ENCODE measurements around the gene LRRC37A3. TPM values are rescaled to one million over a fixed set of nuclear protein-coding genes. Genes with fewer than 3 reads are reported as not detected.
A peak's percentile ranks its signal among the peaks of the same experiment; 100 is the strongest.
"Not testable (repeated sequence)": the region's sequence is repeated elsewhere in the genome, so short reads cannot be mapped to it uniquely, and the experiment has no call there.

Gene LRRC37A3
- total RNA-seq, 1 donor from 2014 or later, result 5.6 TPM

DNA sequence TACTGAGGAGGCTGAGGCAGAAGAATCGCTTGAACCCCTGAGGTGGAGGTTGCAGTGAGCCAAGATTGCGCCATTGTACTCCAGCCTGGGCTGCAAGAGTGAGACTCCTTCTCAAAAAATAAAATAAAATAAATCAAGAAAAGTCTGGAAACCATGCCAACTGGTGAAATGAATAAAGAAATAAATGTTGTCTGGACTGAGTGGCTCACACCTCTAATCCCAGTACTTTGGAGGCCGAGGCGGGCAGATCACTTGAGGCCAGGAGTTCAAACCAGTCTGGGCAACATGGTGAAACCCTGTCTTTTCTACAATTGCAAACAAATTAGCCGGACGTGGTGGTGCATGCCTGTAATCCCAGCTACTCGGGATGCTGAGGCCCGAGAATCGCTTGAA lies 744 bp upstream of the LRRC37A3 start:
- Mint-ChIP-seq H3K36me3 (peaks cover 2% of the 10 kb centered on the region), H3K27me3 (ENCODE audit: insufficient read depth, low read depth) (peaks cover 3% of the 10 kb centered on the region), H3K9me3 (no peaks in the 10 kb centered on the region), H3K27ac (peak overlapping the region; percentile 97), H3K4me1 (peaks cover 6% of the 10 kb centered on the region), H3K4me3 (peak overlapping the region; percentile 92)
- Histone ChIP-seq H3K9me3 (ENCODE audit: low read depth) (no peaks in the 10 kb centered on the region), H3K4me3 (peak overlapping the region; percentile 60), H4K20me1 (ENCODE audit: low read depth) (no peaks in the 10 kb centered on the region), H3K79me2 (ENCODE audit: low read depth) (peaks cover 6% of the 10 kb centered on the region), H3K36me3 (no peaks in the 10 kb centered on the region), H3K27me3 (peaks cover 11% of the 10 kb centered on the region), H3F3A (ENCODE audit: low read depth) (peaks cover 6% of the 10 kb centered on the region), H3K27ac (no peak overlapping the region), H3K4me2 (peak overlapping the region; percentile 73), H2AFZ (replicated peaks) (peak overlapping the region; percentile 59), H3K9ac (no peak overlapping the region), H3K4me1 (no peaks in the 10 kb centered on the region)
- DNase-seq (ENCODE audit: low spot score), result peak; percentile 18
- no peak for TF ChIP-seq EZH2 (IDR thresholded peaks at IDR 0.05)
- TF ChIP-seq CTCF (IDR thresholded peaks at IDR 0.05), result no peak
- no peak for TF ChIP-seq EZH2phosphoT487 (IDR thresholded peaks at IDR 0.05)

DNA sequence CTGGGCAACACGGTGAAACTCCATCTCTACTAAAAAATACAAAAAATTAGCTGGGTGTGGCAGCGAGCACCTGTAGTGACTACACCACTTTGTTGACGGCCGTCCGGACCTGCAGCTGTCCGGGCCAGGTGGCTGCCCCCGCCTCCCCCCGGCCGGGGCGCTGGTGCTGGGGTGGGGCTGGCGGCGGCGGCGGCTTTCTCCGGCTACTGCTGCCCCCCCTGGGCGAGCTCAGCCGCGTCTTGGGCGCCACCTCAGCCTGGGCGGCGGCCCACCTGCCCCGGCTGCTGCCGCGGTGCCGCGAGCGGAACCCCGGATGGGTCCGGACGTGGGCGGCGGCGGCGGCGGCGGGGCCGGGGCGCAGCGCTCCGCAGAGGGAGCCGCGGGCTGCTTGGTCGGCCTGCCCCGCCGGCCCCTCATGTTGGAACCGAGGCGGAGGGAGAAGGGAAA lies 413 bp downstream of the LRRC37A3 start:
- not testable (repeated sequence) for H3K27me3 Mint-ChIP-seq (ENCODE audit: insufficient read depth, low read depth); H3K27ac Mint-ChIP-seq; H3F3A ChIP-seq (ENCODE audit: low read depth); H3K79me2 ChIP-seq (ENCODE audit: low read depth); H3K4me1 ChIP-seq; H3K36me3 Mint-ChIP-seq; H3K9me3 ChIP-seq (ENCODE audit: low read depth); H3K36me3 ChIP-seq; H4K20me1 ChIP-seq (ENCODE audit: low read depth); H3K4me1 Mint-ChIP-seq; H3K9me3 Mint-ChIP-seq
- peak overlapping the region; percentile 80 for H3K4me2 ChIP-seq
- peak overlapping the region; percentile 92 for H3K4me3 Mint-ChIP-seq
- DNase-seq (ENCODE audit: low spot score), result peak; percentile 40
- peak overlapping the region; percentile 79 for H2AFZ ChIP-seq (replicated peaks)
- H3K27ac ChIP-seq, result peak overlapping the region; percentile 91
- H3K9ac ChIP-seq, result peak overlapping the region; percentile 79
- H3K4me3 ChIP-seq, result peak overlapping the region; percentile 60
- H3K27me3 ChIP-seq, result peaks cover 11% of the 10 kb centered on the region

DNA sequence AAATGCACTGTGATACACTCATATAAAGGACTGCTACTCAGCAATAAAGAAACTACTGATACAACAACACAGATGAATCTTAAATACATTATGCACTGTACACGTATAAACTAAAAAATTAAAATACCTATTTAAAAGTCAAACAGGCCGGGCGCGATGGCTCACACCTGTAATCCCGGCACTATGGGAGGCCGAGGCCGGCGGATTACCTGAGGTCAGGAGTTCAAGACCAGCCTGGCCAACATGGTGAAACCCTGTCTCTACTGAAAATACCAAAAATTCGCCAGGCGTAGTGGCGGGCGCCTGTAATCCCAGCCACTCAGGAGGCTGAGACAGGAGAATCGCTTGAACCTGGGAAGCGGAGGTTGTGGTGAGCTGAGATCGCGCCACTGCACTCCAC lies 1.7 kb downstream of the LRRC37A3 start:
- H3K9me3 ChIP-seq (ENCODE audit: low read depth); DNase-seq (ENCODE audit: low spot score); H3K27me3 Mint-ChIP-seq (ENCODE audit: insufficient read depth, low read depth); H3K4me1 ChIP-seq; H3K9ac ChIP-seq; H3K4me3 Mint-ChIP-seq; H3K4me3 ChIP-seq; H3K4me2 ChIP-seq; H3K27ac Mint-ChIP-seq; H3K27ac ChIP-seq; H3K79me2 ChIP-seq (ENCODE audit: low read depth); H3K9me3 Mint-ChIP-seq; H3F3A ChIP-seq (ENCODE audit: low read depth); H3K36me3 Mint-ChIP-seq; H3K36me3 ChIP-seq; H2AFZ ChIP-seq (replicated peaks); H4K20me1 ChIP-seq (ENCODE audit: low read depth); H3K4me1 Mint-ChIP-seq: not testable (repeated sequence)
- H3K27me3 ChIP-seq, result peaks cover 11% of the 10 kb centered on the region

- not testable (repeated sequence) for H3K79me2 ChIP-seq (ENCODE audit: low read depth); H3K9ac ChIP-seq; H3K36me3 Mint-ChIP-seq; H3K4me2 ChIP-seq; H3K27ac Mint-ChIP-seq; H3K27me3 Mint-ChIP-seq (ENCODE audit: insufficient read depth, low read depth); H3K4me1 Mint-ChIP-seq; H3K27ac ChIP-seq; H3F3A ChIP-seq (ENCODE audit: low read depth); H3K27me3 ChIP-seq; H3K4me3 ChIP-seq; H3K9me3 ChIP-seq (ENCODE audit: low read depth); H3K36me3 ChIP-seq; H3K4me1 ChIP-seq; H2AFZ ChIP-seq (replicated peaks); H3K4me3 Mint-ChIP-seq; H3K9me3 Mint-ChIP-seq; DNase-seq (ENCODE audit: low spot score); H4K20me1 ChIP-seq (ENCODE audit: low read depth)
Observed at GRCh38 chr17:64915244-64915643, 4.0 kb downstream of the LRRC37A3 start.

- H3K9me3 Mint-ChIP-seq; H2AFZ ChIP-seq (replicated peaks); H3K9me3 ChIP-seq (ENCODE audit: low read depth); H3K27ac ChIP-seq; H3K27ac Mint-ChIP-seq; H3K79me2 ChIP-seq (ENCODE audit: low read depth); H3K4me2 ChIP-seq; H3K9ac ChIP-seq; H4K20me1 ChIP-seq (ENCODE audit: low read depth); DNase-seq (ENCODE audit: low spot score); H3F3A ChIP-seq (ENCODE audit: low read depth); H3K27me3 ChIP-seq; H3K4me1 Mint-ChIP-seq; H3K4me1 ChIP-seq; H3K36me3 Mint-ChIP-seq; H3K4me3 Mint-ChIP-seq; H3K36me3 ChIP-seq; H3K4me3 ChIP-seq; H3K27me3 Mint-ChIP-seq (ENCODE audit: insufficient read depth, low read depth): not testable (repeated sequence)
Observed at GRCh38 chr17:64910191-64910514, 9.1 kb downstream of the LRRC37A3 start.

DNA sequence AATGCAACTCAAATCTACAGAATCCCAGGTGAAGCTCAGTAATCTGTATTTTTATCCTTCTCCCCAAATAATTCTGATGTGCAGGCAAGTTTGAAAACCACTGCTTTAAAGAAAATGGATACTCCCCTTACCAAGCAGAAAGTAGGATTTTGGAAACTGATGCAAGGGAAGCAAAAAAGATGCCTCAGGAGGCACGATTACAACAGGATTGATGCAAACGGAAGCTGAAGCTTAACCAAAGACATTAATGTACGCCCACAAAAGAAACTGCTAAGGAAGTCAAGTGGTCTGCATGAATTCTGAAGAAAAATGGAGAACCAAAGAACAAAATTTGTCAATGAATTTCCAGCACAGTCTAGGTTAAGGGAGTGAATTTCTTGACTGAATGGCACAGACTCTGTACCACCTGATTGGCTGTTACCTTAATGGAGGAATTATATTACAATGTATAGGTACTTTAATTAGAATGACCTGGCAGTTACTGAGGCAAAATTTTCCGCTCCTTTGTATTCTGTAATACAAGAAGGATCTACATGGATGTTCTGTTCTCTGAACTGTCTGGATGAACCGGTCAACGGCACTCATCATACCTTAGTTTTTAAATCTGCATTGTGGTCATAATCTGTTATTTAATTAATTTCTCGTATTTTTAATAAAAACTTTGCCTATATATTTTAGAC lies 9.6 kb downstream of the LRRC37A3 start:
- H3F3A ChIP-seq (ENCODE audit: low read depth); H3K36me3 Mint-ChIP-seq; H3K79me2 ChIP-seq (ENCODE audit: low read depth); H3K4me3 Mint-ChIP-seq; H3K4me2 ChIP-seq; H3K9ac ChIP-seq; H3K4me1 ChIP-seq; H3K27ac ChIP-seq; H3K27me3 Mint-ChIP-seq (ENCODE audit: insufficient read depth, low read depth); H3K4me3 ChIP-seq; H3K27me3 ChIP-seq; H4K20me1 ChIP-seq (ENCODE audit: low read depth); H3K36me3 ChIP-seq; H3K9me3 ChIP-seq (ENCODE audit: low read depth); H3K9me3 Mint-ChIP-seq; DNase-seq (ENCODE audit: low spot score); H3K27ac Mint-ChIP-seq; H2AFZ ChIP-seq (replicated peaks); H3K4me1 Mint-ChIP-seq: not testable (repeated sequence)

DNA sequence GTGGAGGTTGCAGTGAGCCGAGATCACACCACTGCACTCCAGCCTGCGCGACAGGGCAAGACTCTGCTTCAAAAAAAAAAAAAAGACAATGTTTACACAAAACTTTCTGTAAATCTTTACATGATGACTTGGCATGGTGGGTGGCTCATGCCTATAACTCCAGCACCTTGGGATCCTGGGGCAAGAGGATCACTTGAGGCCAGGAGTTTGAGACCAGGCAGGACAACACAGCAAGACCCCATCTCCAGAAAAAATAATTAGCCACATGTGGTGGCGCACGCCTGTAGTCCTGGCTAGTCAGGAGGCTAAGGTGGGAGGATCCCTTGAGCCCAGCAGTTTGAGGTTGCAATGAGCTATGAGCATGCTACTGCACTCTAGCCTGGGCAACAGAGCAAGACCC lies 15.2 kb downstream of the LRRC37A3 start:
- not testable (repeated sequence) for H3K36me3 ChIP-seq; H3K36me3 Mint-ChIP-seq; H3K9me3 ChIP-seq (ENCODE audit: low read depth); H3K4me2 ChIP-seq; H2AFZ ChIP-seq (replicated peaks); H3K27me3 ChIP-seq; H3K4me3 Mint-ChIP-seq; H3K4me1 ChIP-seq; H3K9me3 Mint-ChIP-seq; H3K4me3 ChIP-seq; H3K4me1 Mint-ChIP-seq; H3K27ac ChIP-seq; H3K27ac Mint-ChIP-seq; H4K20me1 ChIP-seq (ENCODE audit: low read depth); H3K9ac ChIP-seq; H3K79me2 ChIP-seq (ENCODE audit: low read depth); H3F3A ChIP-seq (ENCODE audit: low read depth); H3K27me3 Mint-ChIP-seq (ENCODE audit: insufficient read depth, low read depth); DNase-seq (ENCODE audit: low spot score)
